ENCODE measurements around the gene P2RX1.

P2RX1 gene

DNA sequence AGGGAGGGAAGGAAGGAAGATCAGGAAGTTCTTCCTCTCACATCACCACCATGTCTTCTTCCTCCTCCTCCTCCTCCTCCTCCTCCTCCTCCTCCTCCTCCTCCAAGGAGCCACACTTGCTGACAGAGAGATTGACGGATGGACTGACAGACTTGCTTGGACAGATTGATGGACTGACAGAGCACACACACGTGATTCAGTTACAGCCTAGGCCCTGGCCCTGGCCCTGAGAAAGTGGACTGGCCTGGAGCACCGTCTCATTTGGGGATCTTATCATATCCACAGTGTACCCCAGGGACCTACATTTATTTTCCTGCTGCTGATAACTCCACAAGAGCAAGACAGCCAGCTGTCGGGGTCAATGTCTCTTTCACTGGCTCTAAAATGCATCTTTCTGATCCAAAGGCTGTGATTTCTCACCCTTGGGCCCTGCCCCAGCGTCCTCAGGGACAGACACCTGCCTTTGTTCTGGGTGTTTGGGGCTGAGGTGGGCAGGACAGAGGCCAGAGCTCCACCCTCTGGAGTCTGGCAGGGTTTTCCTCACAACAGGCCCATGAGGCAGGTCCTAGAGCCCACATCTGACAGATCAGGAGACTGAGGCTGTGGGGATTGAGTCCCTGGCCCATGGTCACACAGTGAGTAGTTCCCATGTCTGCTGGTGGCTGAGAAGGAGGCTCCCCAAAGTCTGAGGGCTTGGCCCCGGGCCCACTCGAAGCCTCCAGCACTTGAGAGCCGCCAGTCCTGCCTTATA lies 2.3 kb upstream of the P2RX1 start:
- Histone ChIP-seq H3K4me3 (ENCODE audit: low read depth, low read length) (no peak overlapping the region), H3K9ac (ENCODE audit: low read depth, low read length) (no peak overlapping the region), H3K27me3 (ENCODE audit: control insufficient read depth, insufficient read depth, low read length) (no peaks in the 10 kb centered on the region), H3K36me3 (ENCODE audit: control insufficient read depth, insufficient read depth, low read length) (no peaks in the 10 kb centered on the region), H3K4me1 (ENCODE audit: control insufficient read depth, insufficient read depth, low read length) (no peaks in the 10 kb centered on the region), H3K9me3 (ENCODE audit: control insufficient read depth, insufficient read depth, low read length) (no peaks in the 10 kb centered on the region)

DNA sequence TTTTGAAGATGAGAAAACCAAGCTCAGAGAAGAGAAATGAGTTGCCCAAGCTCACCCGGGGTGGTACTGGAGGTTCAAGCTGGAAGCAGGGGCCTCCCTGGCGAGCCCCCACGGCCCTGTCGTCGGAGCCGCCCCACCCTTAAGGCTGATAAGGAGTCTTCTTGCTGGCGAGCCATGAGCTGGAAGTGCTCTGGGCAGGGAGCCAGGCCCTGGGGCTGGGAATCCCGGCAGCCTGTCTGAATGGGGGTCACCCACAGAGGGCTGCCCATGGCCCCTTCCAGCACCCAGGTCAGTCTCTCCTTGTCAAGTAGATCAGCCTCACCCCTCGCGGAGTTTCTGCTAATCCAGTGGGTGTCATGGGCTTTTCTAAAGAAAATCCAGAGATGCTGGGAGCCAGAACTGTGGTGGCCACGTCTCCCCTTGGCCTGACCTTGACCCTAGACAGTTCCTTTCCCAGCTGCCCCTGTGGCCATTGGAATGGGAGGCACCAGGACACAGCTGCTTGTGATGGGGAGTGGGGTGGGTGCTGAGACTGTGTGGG lies 1.2 kb upstream of the P2RX1 start:
- Histone ChIP-seq H3K27me3 (ENCODE audit: control insufficient read depth, insufficient read depth, low read length) (no peaks in the 10 kb centered on the region), H3K9me3 (ENCODE audit: control insufficient read depth, insufficient read depth, low read length) (no peaks in the 10 kb centered on the region), H3K36me3 (ENCODE audit: control insufficient read depth, insufficient read depth, low read length) (no peaks in the 10 kb centered on the region), H3K4me3 (ENCODE audit: low read depth, low read length) (no peak overlapping the region), H3K9ac (ENCODE audit: low read depth, low read length) (no peak overlapping the region), H3K4me1 (ENCODE audit: control insufficient read depth, insufficient read depth, low read length) (no peaks in the 10 kb centered on the region)

DNA sequence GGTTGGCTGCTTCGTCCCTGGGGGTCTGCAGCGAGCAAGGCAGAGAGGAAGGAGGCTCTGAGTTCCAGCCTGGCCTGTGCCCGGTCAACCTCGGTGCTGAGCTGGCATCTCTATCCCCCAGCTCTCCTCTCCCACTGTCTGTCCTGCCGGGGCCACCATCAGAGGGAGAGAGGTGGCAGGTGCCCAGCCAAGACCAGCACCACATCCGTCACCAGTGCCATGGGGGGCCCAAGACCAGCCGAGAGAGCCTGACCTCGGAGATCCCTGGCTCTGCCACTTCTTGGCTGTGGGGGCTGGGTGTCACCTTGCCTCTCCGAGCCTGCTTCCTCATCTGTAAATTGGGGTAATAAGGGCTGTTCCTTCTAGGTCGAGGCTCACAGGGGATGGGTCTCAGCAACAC lies 560 bp upstream of the P2RX1 start:
- H3K9me3 ChIP-seq (ENCODE audit: control insufficient read depth, insufficient read depth, low read length): no peaks in the 10 kb centered on the region
- H3K9ac ChIP-seq (ENCODE audit: low read depth, low read length): no peak overlapping the region
- no peaks in the 10 kb centered on the region for H3K27me3 ChIP-seq (ENCODE audit: control insufficient read depth, insufficient read depth, low read length)
- no peaks in the 10 kb centered on the region for H3K36me3 ChIP-seq (ENCODE audit: control insufficient read depth, insufficient read depth, low read length)
- H3K4me3 ChIP-seq (ENCODE audit: low read depth, low read length): no peak overlapping the region
- no peaks in the 10 kb centered on the region for H3K4me1 ChIP-seq (ENCODE audit: control insufficient read depth, insufficient read depth, low read length)

DNA sequence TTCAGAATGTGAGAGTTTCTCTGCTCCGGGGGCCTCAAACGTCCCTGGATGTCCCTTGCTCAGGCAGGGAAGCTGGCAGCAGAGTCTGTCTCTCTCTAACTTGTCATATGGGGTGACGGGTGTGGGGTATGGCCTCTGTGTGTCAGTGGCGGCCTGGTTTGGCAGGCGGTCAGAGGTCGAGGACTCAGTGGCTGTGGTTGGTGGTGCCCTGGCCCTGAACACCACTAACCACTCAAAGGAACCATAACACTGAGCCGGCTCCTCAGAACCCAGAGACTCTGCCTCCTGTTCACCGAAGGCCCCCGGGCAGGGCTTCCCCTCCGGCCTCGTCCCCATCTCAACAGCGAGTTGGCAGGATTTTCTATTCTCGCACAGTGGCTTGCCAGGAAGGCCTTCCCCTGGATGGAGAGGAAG lies 677 bp downstream of the P2RX1 start:
- Histone ChIP-seq H3K9me3 (ENCODE audit: control insufficient read depth, insufficient read depth, low read length) (no peaks in the 10 kb centered on the region), H3K27me3 (ENCODE audit: control insufficient read depth, insufficient read depth, low read length) (no peaks in the 10 kb centered on the region), H3K36me3 (ENCODE audit: control insufficient read depth, insufficient read depth, low read length) (peaks cover 3% of the 10 kb centered on the region), H3K9ac (ENCODE audit: low read depth, low read length) (no peak overlapping the region), H3K4me3 (ENCODE audit: low read depth, low read length) (no peak overlapping the region), H3K4me1 (ENCODE audit: control insufficient read depth, insufficient read depth, low read length) (no peaks in the 10 kb centered on the region)

DNA sequence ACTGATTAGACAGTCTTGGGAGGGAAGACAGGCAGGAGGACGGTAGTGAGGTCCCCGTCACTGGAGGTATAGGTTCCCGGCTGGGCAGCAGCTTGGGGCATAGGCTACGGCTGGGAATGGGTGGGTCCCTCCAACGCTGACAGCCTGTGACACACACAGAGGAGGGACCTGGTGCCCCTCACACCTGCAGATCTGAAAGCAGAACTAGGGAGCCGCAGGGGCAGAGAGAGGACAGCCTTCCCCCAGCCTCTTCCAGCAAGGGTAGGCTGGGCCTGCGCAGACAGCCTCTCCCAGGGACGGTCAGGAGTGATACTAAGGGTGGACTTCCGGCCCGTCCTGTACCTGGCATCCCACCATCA lies 2.0 kb downstream of the P2RX1 start:
- Histone ChIP-seq H3K4me3 (ENCODE audit: low read depth, low read length) (no peak overlapping the region), H3K36me3 (ENCODE audit: control insufficient read depth, insufficient read depth, low read length) (peaks cover 3% of the 10 kb centered on the region), H3K9ac (ENCODE audit: low read depth, low read length) (no peak overlapping the region), H3K4me1 (ENCODE audit: control insufficient read depth, insufficient read depth, low read length) (no peaks in the 10 kb centered on the region), H3K27me3 (ENCODE audit: control insufficient read depth, insufficient read depth, low read length) (no peaks in the 10 kb centered on the region), H3K9me3 (ENCODE audit: control insufficient read depth, insufficient read depth, low read length) (no peaks in the 10 kb centered on the region)

DNA sequence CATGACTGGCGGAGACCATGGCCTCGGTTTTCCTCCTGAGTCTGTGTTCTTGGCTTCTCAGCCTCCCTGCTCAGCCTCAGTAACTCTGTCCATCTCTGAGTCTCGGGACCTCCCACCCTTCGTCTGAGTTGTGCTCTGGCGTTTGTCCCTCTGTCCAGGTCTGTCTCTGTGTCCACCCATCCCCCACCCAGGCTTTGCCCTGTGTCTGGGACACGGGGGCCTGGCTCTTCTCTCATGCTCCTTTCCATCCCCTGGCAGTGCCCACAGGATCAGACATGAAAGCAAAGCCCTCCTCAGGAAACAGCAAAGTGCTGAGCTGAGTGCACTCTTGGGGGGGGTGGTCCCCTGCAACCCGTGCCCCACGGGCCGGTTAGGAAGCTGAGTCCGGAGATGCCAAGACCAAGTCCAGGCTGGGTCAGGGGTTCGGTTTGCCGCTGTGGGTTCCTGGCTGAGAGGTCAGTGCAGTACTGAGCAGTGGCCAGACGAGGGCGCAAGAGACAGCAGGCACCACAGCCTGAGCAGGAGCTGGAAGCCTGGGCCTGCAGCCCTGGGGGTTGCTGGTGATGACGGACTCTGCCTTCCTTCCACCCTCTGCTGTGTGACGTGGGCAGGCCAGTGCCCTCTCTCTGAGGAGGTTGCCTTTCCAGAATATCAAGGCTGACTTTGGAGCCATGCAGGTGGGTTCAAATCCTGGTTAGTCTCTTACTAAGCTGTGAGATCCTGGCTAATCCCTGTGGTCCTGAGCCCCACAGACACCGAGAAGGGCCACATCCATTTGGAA lies 2.5 kb downstream of the P2RX1 start:
- Histone ChIP-seq H3K9ac (ENCODE audit: low read depth, low read length) (no peak overlapping the region), H3K4me3 (ENCODE audit: low read depth, low read length) (no peak overlapping the region), H3K36me3 (ENCODE audit: control insufficient read depth, insufficient read depth, low read length) (peaks cover 3% of the 10 kb centered on the region), H3K9me3 (ENCODE audit: control insufficient read depth, insufficient read depth, low read length) (no peaks in the 10 kb centered on the region), H3K4me1 (ENCODE audit: control insufficient read depth, insufficient read depth, low read length) (no peaks in the 10 kb centered on the region), H3K27me3 (ENCODE audit: control insufficient read depth, insufficient read depth, low read length) (no peaks in the 10 kb centered on the region)

DNA sequence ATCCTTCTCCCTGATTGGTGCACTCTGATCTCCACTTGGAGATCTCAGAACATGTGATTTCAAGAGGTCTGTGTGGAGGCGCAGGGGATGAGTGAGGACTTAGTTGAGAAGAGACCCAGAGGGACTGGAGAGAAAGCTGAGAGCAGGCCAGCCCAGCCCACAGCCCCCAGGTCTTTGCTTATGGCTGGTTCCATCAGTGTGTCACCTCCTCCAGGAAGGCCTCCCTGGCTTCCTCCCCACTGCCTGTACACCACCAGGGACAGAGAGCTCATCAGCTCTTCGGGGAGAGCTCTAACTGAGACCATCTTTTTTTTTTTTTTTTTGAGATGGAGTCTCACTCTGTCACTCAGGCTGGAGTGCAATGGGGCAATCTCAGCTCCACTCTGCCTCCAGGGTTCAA lies 3.4 kb downstream of the P2RX1 start:
- Histone ChIP-seq H3K9ac (ENCODE audit: low read depth, low read length) (no peak overlapping the region), H3K9me3 (ENCODE audit: control insufficient read depth, insufficient read depth, low read length) (no peaks in the 10 kb centered on the region), H3K4me3 (ENCODE audit: low read depth, low read length) (no peak overlapping the region), H3K4me1 (ENCODE audit: control insufficient read depth, insufficient read depth, low read length) (no peaks in the 10 kb centered on the region), H3K27me3 (ENCODE audit: control insufficient read depth, insufficient read depth, low read length) (no peaks in the 10 kb centered on the region), H3K36me3 (ENCODE audit: control insufficient read depth, insufficient read depth, low read length) (peaks cover 3% of the 10 kb centered on the region)

DNA sequence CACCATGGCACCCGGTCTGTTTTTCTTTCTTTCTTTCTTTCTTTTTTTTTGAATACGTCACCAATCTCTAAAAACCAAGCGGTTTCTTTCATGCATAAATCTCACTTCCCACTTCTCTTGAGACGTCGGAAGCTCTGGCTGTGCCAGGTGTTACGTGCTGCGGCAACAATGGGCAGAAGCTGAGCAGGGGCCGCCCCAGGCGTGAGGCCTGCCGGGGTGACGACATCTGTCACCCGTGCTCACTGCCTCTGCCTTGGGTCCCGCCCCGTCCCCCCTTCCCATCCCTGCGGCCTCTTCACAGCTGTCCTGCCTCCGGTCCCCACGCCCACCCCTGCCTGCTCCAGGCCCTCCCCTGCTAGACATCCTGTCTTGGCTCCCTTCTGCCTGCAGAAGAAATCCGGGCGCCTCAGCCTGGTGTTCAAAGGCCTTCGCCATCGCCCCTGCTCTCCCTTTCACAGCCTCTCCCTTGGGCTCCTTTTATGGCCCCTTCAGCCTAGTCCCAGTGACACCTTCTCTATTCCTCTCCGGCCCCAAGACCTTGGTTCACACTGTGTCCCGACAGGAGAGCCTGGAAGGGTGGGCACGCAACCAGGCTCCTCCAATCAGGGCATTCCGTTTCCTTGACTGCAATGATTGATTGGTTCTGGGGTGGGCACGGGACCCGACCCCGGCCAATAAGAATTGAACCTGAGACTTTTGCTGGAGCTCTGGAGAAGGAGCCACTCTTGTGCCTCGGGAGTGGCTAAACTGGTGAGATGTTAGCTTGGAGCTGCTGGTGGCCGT lies 4.8 kb downstream of the P2RX1 start:
- Histone ChIP-seq H3K36me3 (ENCODE audit: control insufficient read depth, insufficient read depth, low read length) (peaks cover 3% of the 10 kb centered on the region), H3K9me3 (ENCODE audit: control insufficient read depth, insufficient read depth, low read length) (no peaks in the 10 kb centered on the region), H3K4me1 (ENCODE audit: control insufficient read depth, insufficient read depth, low read length) (no peaks in the 10 kb centered on the region), H3K27me3 (ENCODE audit: control insufficient read depth, insufficient read depth, low read length) (no peaks in the 10 kb centered on the region), H3K4me3 (ENCODE audit: low read depth, low read length) (no peak overlapping the region), H3K9ac (ENCODE audit: low read depth, low read length) (no peak overlapping the region)

DNA sequence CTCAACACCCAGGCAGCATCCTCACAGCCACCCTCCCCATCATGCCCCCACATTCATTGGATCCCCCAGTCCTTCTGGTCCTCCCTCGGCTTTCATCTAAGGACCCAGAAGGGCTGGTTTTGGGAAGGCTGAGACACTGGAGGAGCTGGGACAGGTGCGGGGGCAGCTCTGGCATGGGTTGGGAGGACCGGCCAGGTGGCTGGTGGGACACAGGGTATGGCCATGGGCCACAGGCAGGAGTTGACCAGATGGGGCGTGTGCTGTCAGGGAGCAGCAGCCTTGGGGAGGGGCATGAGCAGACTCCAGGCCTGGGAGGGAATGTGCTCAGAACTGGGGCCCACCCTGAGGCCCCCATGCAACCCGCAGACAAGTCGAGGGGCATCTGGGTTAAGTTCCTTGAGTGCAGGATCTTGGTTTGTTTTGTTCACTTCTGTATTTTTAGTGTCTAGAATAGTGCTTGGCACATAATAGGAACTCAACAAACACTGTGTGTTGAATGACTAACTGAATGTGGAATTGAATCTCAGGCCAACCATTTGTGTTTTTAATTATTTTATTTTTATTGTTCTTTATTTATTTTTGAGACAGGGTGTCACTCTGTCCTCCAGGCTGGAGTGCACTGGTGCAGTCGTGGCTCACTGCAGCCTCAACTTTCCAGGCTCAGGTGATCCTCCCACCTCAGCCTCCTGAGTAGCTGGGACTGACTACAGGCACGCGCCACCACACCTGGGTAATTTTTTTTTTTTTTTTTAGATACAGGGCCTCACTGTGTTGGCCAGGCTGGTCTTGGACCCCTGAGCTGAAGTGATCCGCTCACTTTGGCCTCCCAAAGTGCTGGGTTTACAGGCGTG lies 5.6 kb downstream of the P2RX1 start:
- H3K36me3 ChIP-seq (ENCODE audit: control insufficient read depth, insufficient read depth, low read length): peaks cover 3% of the 10 kb centered on the region
- no peak overlapping the region for H3K9ac ChIP-seq (ENCODE audit: low read depth, low read length)
- no peak overlapping the region for H3K4me3 ChIP-seq (ENCODE audit: low read depth, low read length)
- no peaks in the 10 kb centered on the region for H3K27me3 ChIP-seq (ENCODE audit: control insufficient read depth, insufficient read depth, low read length)
- no peaks in the 10 kb centered on the region for H3K4me1 ChIP-seq (ENCODE audit: control insufficient read depth, insufficient read depth, low read length)
- no peaks in the 10 kb centered on the region for H3K9me3 ChIP-seq (ENCODE audit: control insufficient read depth, insufficient read depth, low read length)

DNA sequence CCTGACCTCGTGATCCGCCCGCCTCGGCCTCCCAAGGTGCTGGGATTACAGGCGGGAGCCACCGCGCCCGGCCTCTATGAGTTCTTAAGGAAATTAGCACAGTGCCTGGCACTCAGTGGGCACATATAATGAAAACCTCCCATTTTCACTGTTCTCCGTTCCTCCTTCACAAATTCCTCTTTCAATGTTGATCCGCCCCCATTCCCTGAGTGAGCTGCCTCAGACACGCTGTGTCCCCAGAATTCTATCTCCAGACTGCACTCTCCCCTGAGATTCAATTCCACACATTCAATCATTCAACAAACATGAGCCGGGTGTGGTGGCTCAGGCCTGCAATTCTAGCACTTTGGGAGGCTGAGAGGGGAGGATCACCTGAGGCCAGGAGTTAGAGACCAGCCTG lies 7.0 kb downstream of the P2RX1 start:
- Histone ChIP-seq H3K4me3 (ENCODE audit: low read depth, low read length) (no peak overlapping the region), H3K36me3 (ENCODE audit: control insufficient read depth, insufficient read depth, low read length) (peaks cover 3% of the 10 kb centered on the region), H3K27me3 (ENCODE audit: control insufficient read depth, insufficient read depth, low read length) (no peaks in the 10 kb centered on the region), H3K4me1 (ENCODE audit: control insufficient read depth, insufficient read depth, low read length) (peaks cover 5% of the 10 kb centered on the region), H3K9ac (ENCODE audit: low read depth, low read length) (no peak overlapping the region), H3K9me3 (ENCODE audit: control insufficient read depth, insufficient read depth, low read length) (no peaks in the 10 kb centered on the region)

Data from iPS-15b (cell line).